Measurements from ENCODE around the gene ALDH1L2.
A peak's percentile ranks its signal among the peaks of the same experiment; 100 is the strongest.
"Not testable (repeated sequence)": the region's sequence is repeated elsewhere in the genome, so short reads cannot be mapped to it uniquely, and the experiment has no call there.

The ALDH1L2 gene

DNA sequence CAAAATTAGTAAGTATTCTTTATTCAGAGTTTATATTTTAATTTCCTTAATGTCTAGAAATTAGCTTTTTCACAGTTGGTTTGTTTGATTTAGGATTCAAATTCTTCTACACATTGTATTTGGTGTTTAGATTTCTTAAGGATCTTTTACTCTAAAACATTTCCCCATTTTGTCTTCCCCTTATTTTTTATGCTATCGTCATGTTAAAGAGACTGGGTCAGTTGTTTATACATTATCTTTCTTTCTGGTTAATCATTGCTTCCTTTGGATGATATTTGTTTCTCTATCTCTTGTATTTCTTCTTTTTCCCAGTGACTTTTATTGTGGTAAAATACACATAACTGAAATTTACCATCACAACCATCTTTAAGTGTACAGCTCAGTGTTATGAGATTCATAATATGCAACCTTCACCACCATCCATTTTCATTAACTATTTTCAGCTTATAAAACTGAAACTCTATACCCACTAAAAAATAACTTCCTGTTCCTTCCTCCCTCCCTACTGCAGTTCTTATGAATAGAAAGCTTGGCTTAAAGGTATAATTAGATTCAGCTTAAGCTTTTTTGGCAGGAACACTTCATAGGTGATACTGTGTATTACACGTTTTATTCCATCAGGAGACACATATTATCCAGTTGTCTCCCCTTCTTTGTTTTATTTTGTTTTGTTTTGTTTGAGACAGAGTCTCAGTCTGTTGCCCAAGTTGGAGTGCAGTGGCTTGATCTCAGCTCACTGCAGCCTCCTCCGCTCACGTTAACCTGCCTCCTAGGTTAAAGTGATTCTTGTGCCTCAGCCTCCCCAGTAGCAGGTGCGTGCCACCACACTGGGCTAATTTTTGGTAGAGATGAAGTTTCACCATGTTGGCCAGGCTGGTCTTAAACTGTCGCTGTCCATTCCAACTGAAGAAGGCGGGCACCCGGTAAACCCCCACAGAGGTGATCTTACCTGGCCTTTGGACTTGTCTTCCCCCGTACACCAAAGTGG is 53.1 kb downstream of the ALDH1L2 start:
- no peak for DNase-seq

GRCh38 chr12:105026411-105026810 is 57.8 kb downstream of the ALDH1L2 start:
- DNase-seq = no peak

- DNase-seq = no peak
These were observed 58.4 kb downstream of the ALDH1L2 start for GRCh38 chr12:105025890-105026289.

DNA sequence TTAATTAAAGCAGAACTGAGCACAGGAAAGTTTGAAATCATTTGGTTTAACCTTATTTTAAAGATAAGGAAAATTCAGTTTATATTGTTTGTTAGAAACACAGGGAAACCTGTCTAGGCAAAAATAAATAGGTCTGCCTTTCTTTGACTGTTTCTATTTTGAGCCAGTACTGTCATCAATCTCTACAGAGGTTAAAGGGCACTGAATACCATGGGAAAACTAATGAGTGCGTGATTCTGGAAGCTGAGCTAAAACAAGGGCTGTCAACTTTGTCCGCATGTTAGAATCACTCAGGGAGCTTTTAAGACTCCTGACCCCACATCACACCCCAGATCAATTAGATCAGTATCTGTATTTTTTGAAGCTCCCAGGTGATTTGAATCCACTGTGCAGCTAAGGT is 59.3 kb downstream of the ALDH1L2 start:
- DNase-seq = no peak

GRCh38 chr12:105020241-105020962 is 63.9 kb downstream of the ALDH1L2 start:
- DNase-seq = no peak

- no peak for DNase-seq
These were observed 65.5 kb downstream of the ALDH1L2 start for GRCh38 chr12:105018776-105019175.

DNA sequence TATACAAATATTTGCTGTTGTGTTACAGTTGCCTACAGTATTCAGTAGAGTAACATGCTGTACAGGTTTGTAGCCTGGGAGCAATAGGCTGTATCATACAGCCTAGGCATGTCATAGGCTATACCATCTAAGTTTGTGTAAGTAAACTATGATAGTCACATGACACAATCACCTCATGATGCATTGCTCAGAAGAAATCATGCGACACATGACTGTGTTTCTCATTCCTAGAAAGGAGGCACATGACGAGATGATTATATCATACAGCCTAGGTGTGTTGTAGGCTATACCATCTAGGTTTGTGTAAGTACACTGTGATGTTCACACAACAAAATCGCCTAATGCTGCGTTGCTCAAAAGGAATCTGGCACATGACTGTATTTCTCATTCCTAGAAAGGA is 66.2 kb downstream of the ALDH1L2 start:
- no peak for DNase-seq

DNA sequence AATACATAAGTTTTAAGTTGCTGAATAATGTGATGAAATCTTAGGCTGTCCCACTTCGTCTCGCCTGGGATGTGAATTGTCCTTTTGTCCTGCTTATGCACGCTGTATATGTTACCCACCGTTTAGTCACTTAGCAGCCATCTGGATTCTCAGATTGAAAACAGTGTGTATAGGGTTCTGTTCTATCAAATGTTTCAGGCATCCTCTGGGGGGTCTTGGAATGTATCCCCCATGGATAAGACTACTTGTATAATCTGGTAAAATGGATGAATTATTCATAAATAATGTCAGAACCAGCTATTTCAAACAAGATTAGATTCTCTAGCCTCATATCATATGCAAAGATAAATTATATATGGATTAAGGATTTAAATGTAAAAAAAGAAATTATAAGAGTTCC is 68.7 kb downstream of the ALDH1L2 start:
- DNase-seq = no peak

DNA sequence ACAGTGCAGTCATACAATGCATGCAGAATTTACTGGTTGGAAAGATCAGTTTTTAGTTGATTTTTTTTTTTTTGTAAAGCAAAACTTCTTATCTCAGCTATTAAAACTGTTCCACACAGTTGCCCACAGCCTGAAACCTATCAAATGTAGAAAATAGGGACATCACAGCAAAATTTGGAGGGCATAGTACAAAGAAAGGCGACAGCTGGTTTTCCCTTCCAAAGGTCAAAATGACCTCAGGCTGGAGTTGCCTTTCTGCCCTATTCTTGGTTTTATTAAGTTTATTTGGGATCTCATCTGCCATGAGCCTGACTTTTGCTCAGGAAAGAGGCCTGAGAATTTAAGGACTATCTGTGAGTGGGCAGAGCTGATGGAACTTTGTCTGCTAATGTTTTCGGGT is 69.7 kb downstream of the ALDH1L2 start:
- no peak for DNase-seq

DNA sequence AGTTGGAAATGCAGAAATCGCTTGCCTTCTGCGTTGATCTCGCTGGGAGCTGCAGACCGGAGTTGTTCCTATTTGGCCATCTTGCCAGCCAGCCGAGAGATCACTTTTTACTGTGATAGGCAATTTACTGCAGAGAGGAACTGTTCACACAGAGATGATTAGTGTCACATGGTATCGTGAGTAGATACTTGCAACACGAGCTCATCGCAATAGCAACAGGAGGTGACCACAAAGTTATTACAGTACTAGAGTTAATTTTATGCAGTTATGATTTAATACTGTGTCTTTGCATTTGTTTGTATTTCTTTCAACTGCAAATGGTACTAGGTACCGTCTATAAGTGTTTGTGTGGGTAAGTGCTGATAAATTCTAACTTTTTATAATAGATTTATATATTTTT is 70.4 kb downstream of the ALDH1L2 start:
- DNase-seq = no peak

GRCh38 chr12:105001476-105001875 is 82.8 kb downstream of the ALDH1L2 start:
- no peak for DNase-seq

DNA sequence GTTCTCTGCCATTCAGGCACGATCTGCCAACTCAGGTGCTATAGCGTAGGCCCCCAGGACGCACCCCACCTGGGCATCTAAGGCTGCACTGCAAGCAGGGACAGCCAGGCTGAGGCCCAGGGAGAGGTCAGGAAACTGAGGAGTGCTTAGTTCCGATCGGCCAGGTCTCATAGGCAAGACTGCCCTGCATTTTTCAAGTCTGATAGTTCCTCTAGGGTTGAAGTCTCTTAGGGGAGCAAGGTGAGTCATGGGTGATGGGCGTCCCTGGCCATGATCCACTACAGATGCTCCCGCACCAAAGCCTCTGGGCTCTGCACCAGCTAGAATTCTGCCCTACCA is 84.9 kb downstream of the ALDH1L2 start:
- DNase-seq = no peak

DNA sequence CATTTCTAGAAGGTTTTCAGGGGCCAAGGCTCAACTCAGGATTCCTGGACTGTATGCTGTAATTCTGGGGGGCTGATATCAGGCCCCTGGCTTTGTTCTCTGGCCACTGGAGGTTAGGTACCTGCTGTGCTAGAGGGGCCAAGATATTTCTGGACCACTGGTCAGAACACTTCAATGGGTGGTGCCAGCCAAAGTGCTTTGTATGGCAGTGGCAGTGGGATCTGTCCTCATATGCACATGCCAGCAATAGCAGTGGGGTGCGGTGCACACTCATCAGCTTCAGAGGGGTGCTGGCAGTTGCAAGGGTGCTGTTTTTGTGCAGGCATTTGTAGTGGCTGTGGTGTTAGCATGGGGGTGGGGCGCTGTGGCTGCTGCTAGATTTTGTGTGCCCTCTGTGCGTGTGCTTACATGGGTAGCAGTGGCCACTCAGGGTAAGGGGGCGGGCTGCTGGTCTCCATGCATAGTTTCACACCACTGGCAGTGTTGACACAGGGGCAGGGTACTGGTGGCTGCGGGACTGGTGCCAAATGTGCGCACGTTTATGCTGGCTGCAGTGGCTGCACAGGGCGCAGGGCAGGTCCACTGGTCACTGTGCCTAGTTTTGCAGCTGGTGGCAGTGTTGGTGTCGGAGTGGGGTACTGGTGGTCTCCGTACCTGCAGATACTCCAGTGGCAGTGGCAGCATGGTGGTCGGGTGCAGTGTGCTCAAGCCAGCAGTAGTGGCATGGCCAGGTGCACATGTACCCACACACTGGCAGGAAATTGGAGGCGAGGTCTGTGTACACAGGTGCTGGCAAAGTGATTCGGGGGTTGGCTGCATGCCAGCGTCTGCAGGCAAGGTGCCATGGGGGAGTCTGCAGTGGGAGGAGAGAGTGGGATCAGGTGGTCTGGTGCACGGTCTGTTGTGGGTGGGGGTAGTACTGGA is 85.6 kb downstream of the ALDH1L2 start:
- DNase-seq = no peak

- DNase-seq = no peak
These were observed 86.7 kb downstream of the ALDH1L2 start for GRCh38 chr12:104997541-104997940.

DNA sequence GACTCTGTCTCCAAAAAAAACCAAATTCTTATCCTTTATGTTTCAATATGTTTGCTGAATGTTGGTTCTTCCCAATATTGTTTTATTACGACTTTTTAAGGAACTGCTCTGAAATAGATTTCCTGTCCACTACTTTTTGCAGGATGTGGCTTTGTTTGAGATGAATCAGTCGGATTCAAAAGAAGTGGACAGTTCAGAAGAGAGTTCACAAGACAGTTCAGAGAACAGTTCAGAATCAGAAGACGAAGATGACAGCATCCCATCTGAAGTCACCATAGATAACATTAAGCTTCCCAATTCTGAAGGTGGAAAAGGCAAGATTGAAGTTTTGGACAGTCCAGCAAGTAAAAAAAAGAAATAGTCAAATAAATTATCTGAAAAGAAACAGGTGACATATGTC is 89.9 kb downstream of the ALDH1L2 start:
- no peak for DNase-seq

DNA sequence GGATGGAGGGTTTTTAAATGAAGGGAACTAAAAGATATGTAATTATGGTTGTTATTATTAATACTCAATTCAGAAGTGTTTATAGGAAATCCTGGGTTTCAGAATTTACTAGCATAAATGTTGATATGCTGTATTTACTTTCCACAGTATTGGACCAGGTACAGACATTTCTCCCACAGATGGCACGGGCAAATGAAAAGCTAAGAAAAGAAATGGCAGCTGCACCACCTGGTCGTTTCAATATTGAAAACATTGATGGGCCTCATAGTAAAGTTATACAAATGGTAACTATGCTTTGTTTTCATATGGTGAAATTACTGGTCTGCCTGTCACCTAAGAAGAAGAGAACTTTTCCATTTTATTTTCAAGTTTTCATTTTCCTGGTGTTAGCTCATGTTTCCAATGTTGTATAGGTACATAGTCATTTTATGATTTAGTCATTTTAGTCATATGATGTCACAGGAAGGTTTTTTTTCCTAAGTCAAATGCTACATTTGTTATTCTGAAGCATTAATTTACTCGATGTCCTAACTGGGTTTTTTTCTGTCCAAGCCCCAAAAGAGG is 92.6 kb downstream of the ALDH1L2 start:
- no peak for DNase-seq

DNA sequence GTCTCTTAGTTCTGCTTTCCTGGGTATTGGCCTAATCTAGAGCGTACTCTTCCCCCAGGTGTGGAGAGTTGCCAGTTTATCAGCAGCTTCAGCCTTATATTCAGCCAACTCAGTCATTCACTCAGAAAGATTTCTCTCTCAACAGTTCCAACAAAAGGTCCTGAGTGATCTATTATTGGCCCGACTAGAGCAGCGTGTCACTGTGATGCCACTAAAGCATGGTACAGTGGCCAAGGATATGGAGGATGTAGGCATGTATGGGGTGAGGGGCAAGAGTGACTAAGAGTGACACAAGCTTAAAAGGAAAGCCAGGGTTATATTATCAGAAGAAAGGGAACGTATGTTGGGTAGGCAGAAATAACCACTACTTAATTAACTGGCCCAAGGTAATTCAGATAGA is 93.3 kb downstream of the ALDH1L2 start:
- no peak for DNase-seq

DNA sequence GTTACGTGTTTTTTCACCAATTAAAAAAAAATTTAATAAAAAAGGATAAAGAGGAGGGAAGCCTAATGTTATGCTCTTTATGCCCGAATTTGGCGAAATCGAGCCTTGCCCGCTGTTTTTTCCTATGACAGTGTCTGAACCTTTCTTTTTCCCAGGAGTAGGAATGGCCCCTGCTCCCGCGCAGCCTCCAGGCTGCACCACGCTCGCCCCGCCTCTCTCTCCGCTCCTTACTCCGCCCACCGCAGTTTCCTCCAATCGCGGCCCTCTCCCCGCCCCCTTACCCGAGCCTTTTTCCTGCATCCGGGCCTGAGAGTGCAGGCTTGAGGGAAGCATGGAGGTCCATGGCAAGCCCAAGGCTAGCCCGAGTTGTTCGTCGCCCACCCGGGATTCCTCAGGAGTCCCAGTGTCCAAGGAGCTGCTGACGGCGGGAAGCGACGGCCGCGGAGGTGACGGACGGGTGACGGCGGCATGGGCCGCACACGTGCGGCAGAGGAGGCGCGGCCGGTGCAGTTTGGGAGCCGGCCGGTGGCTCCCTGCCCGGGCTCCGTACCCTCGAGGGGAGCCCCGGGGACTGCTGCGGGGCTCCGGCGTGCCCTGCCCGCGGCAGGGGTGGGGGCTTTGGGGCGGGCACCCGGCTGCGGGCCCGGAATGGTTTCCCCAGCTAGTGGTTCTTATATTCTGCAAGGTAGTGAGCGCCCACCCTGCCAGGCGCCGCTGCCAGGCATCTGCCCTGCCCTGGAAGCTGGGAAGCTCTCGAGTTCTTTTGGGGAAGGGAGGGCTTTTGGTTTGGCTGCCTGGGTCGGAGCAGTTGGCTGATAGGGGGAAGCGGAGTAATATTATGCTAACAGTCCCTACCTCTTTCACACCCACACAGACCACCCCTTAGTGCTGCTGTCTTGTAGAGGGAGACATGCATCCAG is 98.0 kb downstream of the ALDH1L2 start, which contains the start of gene NOPCHAP1:
Gene NOPCHAP1 (plus strand): TSS at position 295 of the 920 bp plus-strand sequence. CDS start 37 bp downstream, at position 332.
- peak; percentile 81 for DNase-seq

- no peak for DNase-seq
These were observed 99.1 kb downstream of the ALDH1L2 start for GRCh38 chr12:104985206-104985605.

DNA sequence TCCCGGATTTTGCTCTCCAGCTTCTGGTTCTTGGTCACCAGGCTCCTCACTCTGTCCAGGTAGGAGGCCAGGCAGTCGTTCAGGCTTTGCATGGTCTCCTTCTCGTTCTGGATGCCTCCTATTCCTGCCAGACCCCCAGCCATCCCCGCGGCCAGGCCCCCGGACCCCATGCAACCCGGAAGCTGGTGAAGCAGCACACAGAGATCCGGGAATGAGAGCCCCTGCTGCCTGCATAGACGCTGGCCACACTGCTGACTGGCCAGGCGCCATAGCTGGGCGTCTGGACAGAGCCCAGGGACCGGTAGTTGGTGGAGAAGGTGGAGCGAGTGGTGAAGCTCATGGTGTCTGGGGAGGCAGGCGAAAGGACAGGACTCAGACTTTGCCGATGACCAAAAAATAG is 106.6 kb downstream of the ALDH1L2 start:
- DNase-seq = not testable (repeated sequence)

DNA sequence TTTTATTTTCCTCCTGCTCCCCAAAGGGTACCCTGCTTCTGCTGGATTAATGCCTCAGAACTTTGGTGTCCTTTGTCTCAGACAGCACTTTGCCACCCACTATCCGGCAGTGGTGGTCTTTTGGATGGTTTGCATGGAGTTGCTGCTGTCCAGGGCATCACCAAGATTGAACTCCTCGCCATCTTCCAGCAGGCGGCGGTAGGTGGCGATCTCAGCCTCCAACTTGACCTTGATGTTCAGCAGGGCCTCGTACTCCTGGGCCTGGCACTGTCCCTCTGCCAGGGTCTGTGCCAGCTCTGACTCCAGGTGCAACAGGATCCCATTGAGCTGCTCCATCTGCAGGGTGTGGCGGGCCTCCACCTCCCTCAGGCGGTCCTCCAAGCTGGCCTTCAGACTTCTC is 107.6 kb downstream of the ALDH1L2 start:
- DNase-seq = no peak

Data from activated CD4-positive, alpha-beta T cell treated with anti-CD3 and anti-CD28 coated beads, Interleukin-2, amount 50 U/mL, for 1 hour (primary cell).